Vagina (tissue), 2 donors: ENCODE results near the gene SEPHS1.

Experiments
- CTCF ChIP-seq, 3 experiments: fragments of 450-650 bp in 2 of 3; fragments of 200-600 bp in 1 of 3; sonication (generic) in 1 of 3; IDR thresholded peaks; one replicate each; pipeline ENCODE4 v1.5.1; 2017 to 2019; ENCODE audit warnings: antibody characterized with exemption in 3 of 3, mild to moderate bottlenecking in 2 of 3, moderate library complexity in 2 of 3
- POLR2A ChIP-seq, 2 donors: fragments of 450-650 bp; IDR thresholded peaks; one replicate each; pipeline ENCODE4 v1.6.1; 2017; ENCODE audit warnings: antibody characterized with exemption in 2 of 2, mild to moderate bottlenecking in 2 of 2, moderate library complexity in 2 of 2
- POLR2AphosphoS5 ChIP-seq, 2 donors: sonication (generic); formaldehyde crosslinking; IDR thresholded peaks; one replicate each; pipeline ENCODE4 v1.9.0; 2017; ENCODE audit warnings: antibody characterized with exemption in 2 of 2, mild to moderate bottlenecking in 2 of 2, low read depth in 1 of 2; ENCODE audit not compliant: insufficient read depth in 1 of 2

- TF ChIP-seq CTCF (IDR thresholded peaks at IDR 0.05) (no peak), POLR2A (IDR thresholded peaks at IDR 0.05) (no peak), POLR2AphosphoS5 (IDR thresholded peaks at IDR 0.05; ENCODE audit: insufficient read depth in 1 of 2, low read depth in 1 of 2) (no peak)
Measured at GRCh38 chr10:13315361-13315760, 32.7 kb downstream of the SEPHS1 start.
